ENCODE measurements around the gene IL1RN. TPM values are rescaled to one million over a fixed set of nuclear protein-coding genes. Genes with fewer than 3 reads are reported as not detected.

IL1RN gene
- total RNA-seq, 1 donor from 2014 or later, result not detected

DNA sequence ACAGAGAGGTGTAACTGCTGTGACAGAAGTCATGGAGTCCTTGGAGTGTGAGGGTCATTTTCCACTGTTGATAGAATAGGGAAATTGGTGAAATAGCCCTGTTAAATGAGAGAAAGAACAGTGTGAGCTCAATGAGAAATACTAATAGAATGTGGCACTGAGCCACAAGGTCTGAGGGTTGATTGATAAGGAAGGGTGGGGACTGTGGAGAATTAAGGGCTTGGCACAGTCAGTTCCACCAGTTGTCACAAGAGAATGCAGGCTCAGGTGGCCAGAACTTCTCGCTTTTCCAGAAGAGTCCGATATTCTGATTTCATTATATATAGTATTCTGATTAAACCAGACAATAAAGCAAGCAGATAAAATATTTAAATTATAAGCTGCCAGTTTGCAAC, 9.1 kb upstream of the IL1RN start:
- Mint-ChIP-seq H3K27ac (ENCODE audit: unreplicated experiment) (no peak overlapping the region), H3K9me3 (ENCODE audit: low read depth) (no peaks in the 10 kb centered on the region), H3K36me3 (ENCODE audit: low read depth) (no peaks in the 10 kb centered on the region), H3K4me3 (ENCODE audit: unreplicated experiment) (no peak overlapping the region), H3K27me3 (ENCODE audit: low read depth) (peaks cover 35% of the 10 kb centered on the region), H3K4me1 (ENCODE audit: low read depth) (no peaks in the 10 kb centered on the region)
- DNase-seq (ENCODE audit: low spot score), result no peak
- no peak for TF ChIP-seq CTCF (IDR thresholded peaks at IDR 0.05)

DNA sequence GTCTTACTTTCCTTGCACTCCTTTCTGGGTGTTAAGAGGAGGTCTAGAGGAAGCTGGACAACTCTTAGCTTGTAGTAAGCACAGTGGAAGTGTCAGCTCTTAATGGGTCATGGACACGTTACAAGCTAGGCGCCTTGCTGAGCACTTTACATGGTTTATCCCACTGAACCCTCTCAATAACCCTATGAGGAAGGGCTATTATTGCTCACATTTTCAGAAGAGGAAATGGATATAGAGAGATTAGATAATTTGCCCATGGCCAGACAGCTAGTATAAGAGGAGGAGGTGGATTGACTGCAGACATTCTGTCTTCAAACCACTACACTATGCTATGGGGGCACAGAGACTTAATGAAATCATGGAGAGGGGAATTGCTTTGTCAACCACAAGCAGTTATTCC, 8.3 kb upstream of the IL1RN start:
- Mint-ChIP-seq H3K4me1 (ENCODE audit: low read depth) (no peaks in the 10 kb centered on the region), H3K4me3 (ENCODE audit: unreplicated experiment) (no peak overlapping the region), H3K36me3 (ENCODE audit: low read depth) (no peaks in the 10 kb centered on the region), H3K9me3 (ENCODE audit: low read depth) (no peaks in the 10 kb centered on the region), H3K27ac (ENCODE audit: unreplicated experiment) (no peak overlapping the region), H3K27me3 (ENCODE audit: low read depth) (peaks cover 41% of the 10 kb centered on the region)
- DNase-seq (ENCODE audit: low spot score), result no peak
- no peak for TF ChIP-seq CTCF (IDR thresholded peaks at IDR 0.05)

- TF ChIP-seq CTCF (IDR thresholded peaks at IDR 0.05), result no peak
- Mint-ChIP-seq H3K27me3 (ENCODE audit: low read depth) (peaks cover 47% of the 10 kb centered on the region), H3K27ac (ENCODE audit: unreplicated experiment) (no peak overlapping the region), H3K4me3 (ENCODE audit: unreplicated experiment) (no peak overlapping the region), H3K36me3 (ENCODE audit: low read depth) (no peaks in the 10 kb centered on the region), H3K4me1 (ENCODE audit: low read depth) (no peaks in the 10 kb centered on the region), H3K9me3 (ENCODE audit: low read depth) (no peaks in the 10 kb centered on the region)
- no peak for DNase-seq (ENCODE audit: low spot score)
These were observed 6.5 kb upstream of the IL1RN start for GRCh38 chr2:113120861-113121260.

GRCh38 chr2:113122364-113122763, 5.0 kb upstream of the IL1RN start:
- Mint-ChIP-seq H3K27me3 (ENCODE audit: low read depth) (peaks cover 52% of the 10 kb centered on the region), H3K4me1 (ENCODE audit: low read depth) (no peaks in the 10 kb centered on the region), H3K36me3 (ENCODE audit: low read depth) (no peaks in the 10 kb centered on the region), H3K9me3 (ENCODE audit: low read depth) (no peaks in the 10 kb centered on the region), H3K4me3 (ENCODE audit: unreplicated experiment) (no peak overlapping the region), H3K27ac (ENCODE audit: unreplicated experiment) (no peak overlapping the region)
- DNase-seq (ENCODE audit: low spot score), result no peak
- no peak for TF ChIP-seq CTCF (IDR thresholded peaks at IDR 0.05)

DNA sequence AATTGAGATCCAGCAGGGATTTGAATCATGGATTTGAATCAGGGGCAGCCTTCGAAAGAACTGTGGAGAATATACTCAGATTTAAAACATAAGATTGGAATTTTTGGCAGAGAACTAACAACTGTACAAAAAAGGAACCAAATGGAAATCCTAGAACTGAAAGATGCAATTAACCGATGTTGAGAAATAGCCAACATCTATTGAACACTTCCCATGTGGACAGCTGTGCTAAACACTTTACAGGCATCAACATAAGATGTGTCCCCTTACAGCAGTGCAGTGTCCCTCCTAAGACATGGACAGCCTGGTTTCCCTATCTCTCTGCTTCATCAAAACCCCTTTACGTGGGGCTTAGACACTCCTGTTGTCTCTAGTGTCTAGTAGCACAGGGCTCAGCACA, 3.7 kb upstream of the IL1RN start:
- no peak for DNase-seq (ENCODE audit: low spot score)
- H3K4me3 Mint-ChIP-seq (ENCODE audit: unreplicated experiment), result no peak overlapping the region
- TF ChIP-seq CTCF (IDR thresholded peaks at IDR 0.05), result no peak
- H3K9me3 Mint-ChIP-seq (ENCODE audit: low read depth), result no peaks in the 10 kb centered on the region
- H3K27me3 Mint-ChIP-seq (ENCODE audit: low read depth), result peaks cover 51% of the 10 kb centered on the region
- H3K4me1 Mint-ChIP-seq (ENCODE audit: low read depth), result no peaks in the 10 kb centered on the region
- H3K36me3 Mint-ChIP-seq (ENCODE audit: low read depth), result no peaks in the 10 kb centered on the region
- H3K27ac Mint-ChIP-seq (ENCODE audit: unreplicated experiment), result no peak overlapping the region
